CD4-positive, alpha-beta memory T cell (primary cell): ENCODE results near the gene SURF4. TPM values are rescaled to one million over a fixed set of nuclear protein-coding genes. Genes with fewer than 3 reads are reported as not detected.

ENCODE experiments used
- CTCF ChIA-PET: fragments of 350-600 bp; sonication (Branson Sonifier 250); formaldehyde crosslinking; loops from one replicate; lab custom pipeline; 2021; ENCODE audit warnings: inconsistent platforms; ENCODE audit not compliant: partially characterized antibody; lab: Charles Lee
- POLR2A ChIA-PET: fragments of 350-600 bp; sonication (Branson Sonifier 250); formaldehyde crosslinking; loops from one replicate; lab custom pipeline; 2021; ENCODE audit not compliant: partially characterized antibody; lab: Charles Lee
- DNase-seq, 5 donors: peaks; one replicate each; pipeline versions ENCODE4 v3.0.0 to v3.0.0-alpha.2; 2020 to 2022; ENCODE audit warnings: mixed read lengths in 1 of 5
- H3K27ac ChIP-seq: one replicate; pipeline ENCODE4 v1.7.0; 2013; ENCODE audit warnings: low read depth, low read length
- H3K27me3 ChIP-seq: 2 replicates; pipeline ENCODE4 v1.7.0; 2013; ENCODE audit warnings: mild to moderate bottlenecking, low read length, moderate library complexity; ENCODE audit not compliant: insufficient read depth
- H3K36me3 ChIP-seq: 2 replicates; pipeline ENCODE4 v1.7.0; 2013; ENCODE audit warnings: mild to moderate bottlenecking, low read length, moderate library complexity; ENCODE audit not compliant: insufficient read depth
- H3K4me1 ChIP-seq: 2 replicates; pipeline ENCODE4 v1.7.0; 2013; ENCODE audit warnings: mild to moderate bottlenecking, low read length, moderate library complexity; ENCODE audit not compliant: insufficient read depth
- H3K4me3 ChIP-seq, 2 donors: one replicate each; pipeline ENCODE4 v1.7.0; 2013; ENCODE audit warnings: low read length in 2 of 2, mild to moderate bottlenecking in 1 of 2
- H3K9me3 ChIP-seq, 2 donors: one replicate each; pipeline ENCODE4 v1.7.0; 2013; ENCODE audit warnings: low read length in 2 of 2, control low read depth in 1 of 2; ENCODE audit not compliant: control insufficient read depth in 1 of 2
- H3K27ac Mint-ChIP-seq, 7 donors: one replicate each; pipeline ENCODE4 v1.8.0; 2020 to 2021; ENCODE audit warnings: mixed read lengths in 7 of 7, mild to moderate bottlenecking in 6 of 7, inconsistent platforms in 3 of 7, moderate library complexity in 3 of 7
- H3K27me3 Mint-ChIP-seq, 2 donors: one replicate each; pipeline ENCODE4 v1.8.0; 2020 to 2021; ENCODE audit warnings: mixed read lengths in 2 of 2
- H3K36me3 Mint-ChIP-seq, 2 donors: one replicate each; pipeline ENCODE4 v1.8.0; 2020 to 2021; ENCODE audit warnings: mixed read lengths in 2 of 2, inconsistent platforms in 1 of 2, mild to moderate bottlenecking in 1 of 2
- H3K4me1 Mint-ChIP-seq, 4 donors: one replicate each; pipeline ENCODE4 v1.8.0; 2020 to 2021; ENCODE audit warnings: mixed read lengths in 4 of 4, mild to moderate bottlenecking in 1 of 4
- H3K4me3 Mint-ChIP-seq, 8 donors: one replicate each; pipeline ENCODE4 v1.8.0; 2020 to 2021; ENCODE audit warnings: mixed read lengths in 8 of 8, mild to moderate bottlenecking in 7 of 8, moderate library complexity in 6 of 8, inconsistent platforms in 3 of 8
- H3K9me3 Mint-ChIP-seq, 8 donors: one replicate each; pipeline ENCODE4 v1.8.0; 2020 to 2021; ENCODE audit warnings: mixed read lengths in 8 of 8, mild to moderate bottlenecking in 5 of 8, inconsistent platforms in 3 of 8, moderate library complexity in 1 of 8
- intact Hi-C: fragments of 100-400 bp; cut with micrococcal nuclease; formaldehyde crosslinking; loops from one replicate; pipeline ENCODE4 v1.15.1; 2023
- polyA plus RNA-seq, 2 donors: library from polyadenylated mRNA; unstranded; fragments of 300-500 nt; fragmentation: Illumina TruSeq; gene quantifications; one replicate each; pipeline ENCODE4 v1.2.3, GENCODE V29; 2021
- total RNA-seq, 2 experiments: library from RNA; stranded (reverse); gene quantifications; one replicate each; pipeline ENCODE4 v1.2.3, GENCODE V29; 2021

SURF4 gene
- total and polyA plus RNA-seq, 4 experiments from 2014 or later: 103 to 264 (median 133) TPM

GRCh38 chr9:133405508-133406438 lies 29.9 kb upstream of the SURF4 start:
- H3K27me3 ChIP-seq: no peaks in the 10 kb centered on the region
- POLR2A ChIA-PET: interaction anchor here (0.6 to 2.1 kb wide), 3 partner anchors 10 to 332 kb away, joined by 3 to 4 read pairs (median 3); partner anchors contain the start of gene SARDH
- Mint-ChIP-seq H3K9me3 (no peaks in the 10 kb centered on the region), H3K4me1 (peaks cover 7 to 11% (median 8%) of the 10 kb centered on the region in 4 donors), H3K36me3 (peaks cover 40 to 54% of the 10 kb centered on the region in 2 donors), H3K4me3 (no peak overlapping the region), H3K27ac (peak overlapping the region in 1 of 7 donors; percentile 36), H3K27me3 (no peaks in the 10 kb centered on the region)
- peaks cover 44% of the 10 kb centered on the region for H3K36me3 ChIP-seq
- no peaks in the 10 kb centered on the region for H3K9me3 ChIP-seq
- no peak overlapping the region for H3K27ac ChIP-seq
- intact Hi-C loops: loop anchor here (1.0 kb wide), 1 partner anchor 81 kb away; no protein-coding TSS in a partner anchor
- no peak overlapping the region for H3K4me3 ChIP-seq
- H3K4me1 ChIP-seq: peaks cover 5% of the 10 kb centered on the region
- CTCF ChIA-PET: interaction anchor here (0.7 to 4.0 kb wide), 4 partner anchors 25 to 80 kb away, joined by 4 to 20 read pairs (median 7); no protein-coding TSS in a partner anchor
- peak in 1 of 5 donors; percentile 1 for DNase-seq

- CTCF ChIA-PET: interaction anchor here (0.7 to 4.0 kb wide), 6 partner anchors 19 to 590 kb away, joined by 3 to 20 read pairs (median 4); no protein-coding TSS in a partner anchor
Measured at GRCh38 chr9:133404454-133405002, 28.7 kb upstream of the SURF4 start.

GRCh38 chr9:133403766-133404453 lies 28.1 kb upstream of the SURF4 start:
- Histone ChIP-seq H3K36me3 (peaks cover 26% of the 10 kb centered on the region), H3K27me3 (no peaks in the 10 kb centered on the region), H3K9me3 (no peaks in the 10 kb centered on the region), H3K4me1 (peaks cover 5% of the 10 kb centered on the region), H3K27ac (no peak overlapping the region), H3K4me3 (no peak overlapping the region)
- CTCF ChIA-PET: interaction anchor here (0.7 to 4.0 kb wide), 7 partner anchors 19 to 591 kb away, joined by 3 to 20 read pairs (median 3); no protein-coding TSS in a partner anchor
- peak overlapping the region in 4 of 7 donors; percentile 27 to 83 (median 66) for H3K27ac Mint-ChIP-seq
- H3K4me1 Mint-ChIP-seq: peaks cover 7 to 11% (median 8%) of the 10 kb centered on the region in 4 donors
- no peaks in the 10 kb centered on the region for H3K27me3 Mint-ChIP-seq
- H3K4me3 Mint-ChIP-seq: no peak overlapping the region
- intact Hi-C loops: loop anchor here (1.0 kb wide), 1 partner anchor 165 kb away; no protein-coding TSS in a partner anchor
- H3K36me3 Mint-ChIP-seq: peaks cover 25 to 36% of the 10 kb centered on the region in 2 donors
- peak; percentile 53 to 71 (median 54) for DNase-seq
- POLR2A ChIA-PET: interaction anchor here (1.2 to 2.1 kb wide), 4 partner anchors 12 to 48 kb away, joined by 3 to 4 read pairs (median 4); partner anchors contain the start of genes SURF1 and SURF2
- no peaks in the 10 kb centered on the region for H3K9me3 Mint-ChIP-seq

More at GRCh38 chr9:133404454-133405002, 28.7 kb upstream of the SURF4 start:
- POLR2A ChIA-PET: interaction anchor here (1.2 to 2.1 kb wide), 2 partner anchors 11 to 33 kb away, joined by 3 to 4 read pairs; no protein-coding TSS in a partner anchor
- DNase-seq: peak in 1 of 5 donors; percentile 7
- Histone ChIP-seq H3K27ac (no peak overlapping the region), H3K36me3 (peaks cover 31% of the 10 kb centered on the region), H3K4me3 (no peak overlapping the region), H3K27me3 (no peaks in the 10 kb centered on the region), H3K9me3 (no peaks in the 10 kb centered on the region), H3K4me1 (peaks cover 5% of the 10 kb centered on the region)
- Mint-ChIP-seq H3K36me3 (peaks cover 28 to 41% of the 10 kb centered on the region in 2 donors), H3K27ac (peak overlapping the region in 3 of 7 donors; percentile 22 to 53 (median 27)), H3K4me1 (peaks cover 7 to 11% (median 8%) of the 10 kb centered on the region in 4 donors), H3K4me3 (no peak overlapping the region), H3K9me3 (no peaks in the 10 kb centered on the region), H3K27me3 (no peaks in the 10 kb centered on the region)
- intact Hi-C loops: loop anchor here (1.0 kb wide), 1 partner anchor 165 kb away; no protein-coding TSS in a partner anchor

GRCh38 chr9:133402689-133403088 lies 26.8 kb upstream of the SURF4 start:
- Histone ChIP-seq H3K27me3 (no peaks in the 10 kb centered on the region), H3K27ac (no peak overlapping the region), H3K36me3 (peaks cover 22% of the 10 kb centered on the region), H3K9me3 (no peaks in the 10 kb centered on the region), H3K4me3 (no peak overlapping the region), H3K4me1 (peaks cover 5% of the 10 kb centered on the region)
- no peaks in the 10 kb centered on the region for H3K9me3 Mint-ChIP-seq
- intact Hi-C loops: no loop called here
- peaks cover 7 to 11% (median 8%) of the 10 kb centered on the region in 4 donors for H3K4me1 Mint-ChIP-seq
- POLR2A ChIA-PET: interaction anchor here (0.9 to 1.9 kb wide), 2 partner anchors 26 to 28 kb away, joined by 3 to 4 read pairs; no protein-coding TSS in a partner anchor
- no peak overlapping the region for H3K4me3 Mint-ChIP-seq
- peak in 1 of 5 donors; percentile 15 for DNase-seq
- no peaks in the 10 kb centered on the region for H3K27me3 Mint-ChIP-seq
- CTCF ChIA-PET: interaction anchor here (1.1 to 4.0 kb wide), 4 partner anchors 13 to 216 kb away, joined by 3 to 20 read pairs (median 10); no protein-coding TSS in a partner anchor
- H3K36me3 Mint-ChIP-seq: peaks cover 21 to 31% of the 10 kb centered on the region in 2 donors
- no peak overlapping the region for H3K27ac Mint-ChIP-seq

- peaks cover 1 to 5% (median 4%) of the 10 kb centered on the region in 4 donors for H3K4me1 Mint-ChIP-seq
- H3K4me3 Mint-ChIP-seq: no peak overlapping the region
- DNase-seq: peak in 1 of 5 donors; percentile 15
- H3K9me3 Mint-ChIP-seq: no peaks in the 10 kb centered on the region
- no peaks in the 10 kb centered on the region for H3K4me1 ChIP-seq
- no peak overlapping the region for H3K4me3 ChIP-seq
- H3K27me3 ChIP-seq: no peaks in the 10 kb centered on the region
- H3K36me3 Mint-ChIP-seq: peaks cover 12 to 21% of the 10 kb centered on the region in 2 donors
- peak overlapping the region in 1 of 7 donors; percentile 74 for H3K27ac Mint-ChIP-seq
- POLR2A ChIA-PET: interaction anchor here (0.7 to 1.9 kb wide), 2 partner anchors 25 to 38 kb away, joined by 3 to 4 read pairs; no protein-coding TSS in a partner anchor
- intact Hi-C loops: no loop called here
- peaks cover 16% of the 10 kb centered on the region for H3K36me3 ChIP-seq
- H3K27me3 Mint-ChIP-seq: peaks cover 0 to 3% of the 10 kb centered on the region in 2 donors
- H3K9me3 ChIP-seq: no peaks in the 10 kb centered on the region
- no peak overlapping the region for H3K27ac ChIP-seq
- CTCF ChIA-PET: interaction anchor here (0.8 to 1.6 kb wide), 3 partner anchors 214 to 220 kb away, joined by 3 to 6 read pairs (median 3); no protein-coding TSS in a partner anchor
Measured at GRCh38 chr9:133401588-133401987, 25.7 kb upstream of the SURF4 start.

GRCh38 chr9:133400292-133400691 lies 24.4 kb upstream of the SURF4 start:
- Mint-ChIP-seq H3K27me3 (peaks cover 0 to 3% of the 10 kb centered on the region in 2 donors), H3K27ac (no peak overlapping the region), H3K36me3 (peaks cover 2 to 8% of the 10 kb centered on the region in 2 donors), H3K9me3 (no peaks in the 10 kb centered on the region), H3K4me1 (peaks cover 0 to 5% (median 3%) of the 10 kb centered on the region in 4 donors), H3K4me3 (no peak overlapping the region)
- Histone ChIP-seq H3K4me1 (no peaks in the 10 kb centered on the region), H3K27ac (no peak overlapping the region), H3K36me3 (peaks cover 5% of the 10 kb centered on the region), H3K4me3 (no peak overlapping the region), H3K9me3 (no peaks in the 10 kb centered on the region), H3K27me3 (no peaks in the 10 kb centered on the region)
- DNase-seq: peak in 1 of 5 donors; percentile 34
- intact Hi-C loops: no loop called here
- POLR2A ChIA-PET: interaction anchor here (1.4 kb wide), 1 partner anchor 29 kb away, joined by 5 read pairs; no protein-coding TSS in a partner anchor
- CTCF ChIA-PET: interaction anchor here (1.0 to 1.6 kb wide), 2 partner anchors 214 to 219 kb away, joined by 3 to 6 read pairs; no protein-coding TSS in a partner anchor
